NCI-H2171 treated with DMSO at 0.1 percent for 48 hours (cell line): ENCODE results near the gene WRAP73.
"Not testable (repeated sequence)": the region's sequence is repeated elsewhere in the genome, so short reads cannot be mapped to it uniquely, and the experiment has no call there.

ENCODE experiments used
- DNase-seq: peaks from one replicate; lab custom pipeline; 2025; lab: John Stamatoyannopoulos, UW

Gene WRAP73

GRCh38 chr1:3630161-3630611 lies 19.7 kb downstream of the WRAP73 start:
- no peak for DNase-seq

- DNase-seq: no peak
These were observed 20.2 kb downstream of the WRAP73 start for GRCh38 chr1:3629561-3630160.

GRCh38 chr1:3628445-3628844 lies 21.5 kb downstream of the WRAP73 start:
- no peak for DNase-seq

GRCh38 chr1:3627515-3628253 lies 22.2 kb downstream of the WRAP73 start:
- DNase-seq: no peak

GRCh38 chr1:3626025-3626424 lies 23.9 kb downstream of the WRAP73 start:
- DNase-seq: no peak

GRCh38 chr1:3625151-3625907 lies 24.6 kb downstream of the WRAP73 start:
- no peak for DNase-seq

GRCh38 chr1:3624200-3625136 lies 25.4 kb downstream of the WRAP73 start, which contains the start of gene TPRG1L:
TSS of gene TPRG1L (plus strand) at chr1:3625015. CDS start at chr1:3625073, 58 bp downstream.
- peak; percentile 96 for DNase-seq

GRCh38 chr1:3623441-3624199 lies 26.3 kb downstream of the WRAP73 start:
- DNase-seq: no peak

GRCh38 chr1:3622102-3622501 lies 27.8 kb downstream of the WRAP73 start:
- DNase-seq: not testable (repeated sequence)

- peak; percentile 41 for DNase-seq
These were observed 28.7 kb downstream of the WRAP73 start for GRCh38 chr1:3621151-3621671.

- no peak for DNase-seq
These were observed 29.2 kb downstream of the WRAP73 start for GRCh38 chr1:3620708-3621107.

GRCh38 chr1:3618881-3619671 lies 30.8 kb downstream of the WRAP73 start:
- peak; percentile 73 for DNase-seq

GRCh38 chr1:3618531-3618880 lies 31.4 kb downstream of the WRAP73 start:
- no peak for DNase-seq

GRCh38 chr1:3617806-3618345 lies 32.0 kb downstream of the WRAP73 start:
- no peak for DNase-seq

- no peak for DNase-seq
These were observed 33.0 kb downstream of the WRAP73 start for GRCh38 chr1:3616861-3617260.

GRCh38 chr1:3614755-3615742 lies 34.9 kb downstream of the WRAP73 start:
- DNase-seq: no peak

GRCh38 chr1:3612123-3612522 lies 37.8 kb downstream of the WRAP73 start:
- DNase-seq: no peak
